ENCODE results near the gene FGF22.

FGF22 gene

DNA sequence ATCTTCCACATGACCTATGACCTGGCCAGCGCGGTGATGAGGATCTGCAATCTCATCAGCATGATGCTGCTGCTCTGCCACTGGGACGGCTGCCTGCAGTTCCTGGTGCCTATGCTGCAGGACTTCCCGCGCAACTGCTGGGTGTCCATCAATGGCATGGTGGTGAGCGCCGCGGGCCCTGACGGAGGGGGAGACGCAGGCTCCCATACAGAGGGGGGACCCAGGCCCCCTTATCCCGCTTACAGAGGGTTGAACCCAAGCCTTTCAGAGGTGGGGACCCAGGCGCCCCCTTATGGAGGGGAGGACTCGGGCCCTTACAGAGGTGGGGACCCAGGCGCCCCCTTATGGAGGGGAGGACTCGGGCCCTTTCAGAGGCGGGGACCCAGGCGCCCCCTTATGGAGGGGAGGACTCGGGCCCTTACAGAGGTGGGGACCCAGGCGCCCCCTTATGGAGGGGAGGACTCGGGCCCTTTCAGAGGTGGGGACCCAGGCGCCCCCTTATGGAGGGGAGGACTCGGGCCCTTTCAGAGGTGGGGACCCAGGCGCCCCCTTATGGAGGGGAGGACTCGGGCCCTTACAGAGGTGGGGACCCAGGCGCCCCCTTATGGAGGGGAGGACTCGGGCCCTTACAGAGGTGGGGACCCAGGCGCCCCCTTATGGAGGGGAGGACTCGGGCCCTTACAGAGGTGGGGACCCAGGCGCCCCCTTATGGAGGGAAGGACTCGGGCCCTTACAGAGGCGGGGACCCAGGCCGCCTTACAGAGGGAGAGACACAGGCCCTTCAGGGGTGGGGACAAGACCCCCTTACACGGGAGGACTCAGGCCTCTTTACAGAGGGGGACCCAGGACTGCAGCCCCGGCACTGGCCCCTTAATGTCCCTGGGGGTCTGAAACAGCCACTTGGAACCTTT is 34.4 kb upstream of the FGF22 start:
- DNase-seq (ENCODE audit: extremely low read depth in 1 of 2, low read depth in 1 of 2): peak in 1 of 2 donors; percentile 40

DNA sequence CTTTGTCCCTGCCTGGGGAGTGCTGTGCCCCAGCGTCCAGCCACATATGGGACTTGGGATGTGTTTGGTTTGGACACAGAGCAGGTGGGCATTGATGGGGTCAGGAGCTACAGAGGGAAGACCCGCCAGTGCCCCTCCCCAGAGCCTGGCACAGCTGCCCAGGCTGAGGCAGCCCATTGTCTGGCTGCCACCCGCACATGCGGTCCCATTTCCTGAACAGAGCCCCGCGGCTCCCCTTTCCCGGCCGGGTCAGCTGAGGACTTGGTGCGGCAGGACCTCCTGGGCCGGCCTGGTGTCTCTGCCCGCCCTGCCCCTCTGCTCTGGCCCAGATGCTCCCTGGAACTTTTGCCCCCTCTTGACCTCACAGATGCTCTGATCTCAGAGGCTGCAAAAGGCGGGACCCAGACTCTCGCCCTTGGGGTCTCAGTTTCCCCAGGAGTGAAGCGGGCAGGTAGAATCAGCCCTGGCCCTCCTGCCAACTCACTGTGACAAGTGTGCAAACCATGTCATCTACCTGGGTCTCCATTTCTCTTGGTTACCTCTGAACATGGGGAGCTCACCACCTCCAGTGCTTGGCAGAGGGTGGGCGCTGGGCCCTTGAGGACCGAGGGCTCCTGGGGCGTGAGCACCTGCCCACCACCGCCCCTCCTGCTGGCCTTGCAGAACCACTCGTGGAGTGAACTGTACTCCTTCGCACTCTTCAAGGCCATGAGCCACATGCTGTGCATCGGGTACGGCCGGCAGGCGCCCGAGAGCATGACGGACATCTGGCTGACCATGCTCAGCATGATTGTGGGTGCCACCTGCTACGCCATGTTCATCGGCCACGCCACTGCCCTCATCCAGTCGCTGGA is 32.2 kb upstream of the FGF22 start:
- no peak for DNase-seq (ENCODE audit: extremely low read depth in 1 of 2, low read depth in 1 of 2)

DNA sequence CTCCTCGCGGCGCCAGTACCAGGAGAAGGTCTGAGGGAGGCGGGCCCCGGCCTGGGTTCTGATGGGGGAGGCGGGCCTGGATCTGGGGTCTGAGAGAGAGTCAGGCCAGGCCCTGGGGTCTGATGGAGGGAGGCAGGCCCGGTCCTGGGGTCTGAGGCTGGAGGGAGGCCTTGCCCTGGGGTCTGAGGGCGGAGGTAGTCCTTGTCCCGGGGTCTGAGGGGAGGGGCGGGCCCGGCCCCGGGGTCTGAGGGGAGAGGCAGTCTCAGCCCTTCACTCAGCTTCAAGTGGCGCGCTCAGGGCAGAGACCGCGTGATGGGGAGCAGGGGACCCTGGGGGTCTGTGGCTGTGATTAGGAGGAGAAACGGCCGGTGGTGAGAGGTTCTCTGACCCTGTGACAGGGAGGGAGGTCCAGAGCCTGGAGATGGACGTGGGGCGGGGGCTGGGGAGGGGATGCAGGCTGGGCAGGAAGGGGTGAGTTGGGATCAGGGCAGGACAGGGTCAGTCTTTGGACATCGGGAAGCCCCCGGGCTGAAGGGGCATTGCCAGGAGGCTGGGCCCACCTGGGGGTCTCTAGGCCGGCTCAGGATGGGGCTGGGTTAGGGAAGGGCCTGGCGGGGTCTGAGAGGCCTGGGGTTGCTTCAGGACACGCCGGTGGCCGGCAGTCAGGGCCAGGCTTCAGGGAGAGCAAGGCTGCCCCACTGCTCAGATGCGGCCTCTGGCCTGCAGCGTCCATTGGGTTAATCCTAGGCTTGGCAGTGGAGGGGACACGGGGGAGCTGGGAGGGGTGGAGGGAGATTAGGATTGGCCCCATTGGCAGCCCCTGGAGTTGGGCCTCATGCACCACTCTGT is 31.3 kb upstream of the FGF22 start:
- DNase-seq (ENCODE audit: extremely low read depth in 1 of 2, low read depth in 1 of 2): no peak

DNA sequence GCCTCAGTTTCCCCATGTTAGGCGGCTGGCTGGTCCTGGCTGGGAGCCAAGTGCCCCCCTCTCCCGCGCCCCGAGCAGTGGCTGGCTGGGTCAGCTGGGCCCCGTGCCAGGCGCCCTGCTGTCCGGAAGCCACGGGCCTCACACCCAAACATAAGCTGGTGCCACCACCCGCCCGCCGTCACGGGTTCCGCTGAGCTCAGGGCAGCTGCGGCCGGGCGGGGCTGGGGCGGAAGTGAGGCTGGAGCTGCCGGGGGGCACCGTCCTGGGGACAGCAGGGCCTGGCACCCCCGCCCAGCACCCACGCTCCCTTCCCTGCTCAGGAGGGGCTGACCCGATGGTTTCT is 30.7 kb upstream of the FGF22 start:
- DNase-seq (ENCODE audit: extremely low read depth in 1 of 2, low read depth in 1 of 2): no peak

DNA sequence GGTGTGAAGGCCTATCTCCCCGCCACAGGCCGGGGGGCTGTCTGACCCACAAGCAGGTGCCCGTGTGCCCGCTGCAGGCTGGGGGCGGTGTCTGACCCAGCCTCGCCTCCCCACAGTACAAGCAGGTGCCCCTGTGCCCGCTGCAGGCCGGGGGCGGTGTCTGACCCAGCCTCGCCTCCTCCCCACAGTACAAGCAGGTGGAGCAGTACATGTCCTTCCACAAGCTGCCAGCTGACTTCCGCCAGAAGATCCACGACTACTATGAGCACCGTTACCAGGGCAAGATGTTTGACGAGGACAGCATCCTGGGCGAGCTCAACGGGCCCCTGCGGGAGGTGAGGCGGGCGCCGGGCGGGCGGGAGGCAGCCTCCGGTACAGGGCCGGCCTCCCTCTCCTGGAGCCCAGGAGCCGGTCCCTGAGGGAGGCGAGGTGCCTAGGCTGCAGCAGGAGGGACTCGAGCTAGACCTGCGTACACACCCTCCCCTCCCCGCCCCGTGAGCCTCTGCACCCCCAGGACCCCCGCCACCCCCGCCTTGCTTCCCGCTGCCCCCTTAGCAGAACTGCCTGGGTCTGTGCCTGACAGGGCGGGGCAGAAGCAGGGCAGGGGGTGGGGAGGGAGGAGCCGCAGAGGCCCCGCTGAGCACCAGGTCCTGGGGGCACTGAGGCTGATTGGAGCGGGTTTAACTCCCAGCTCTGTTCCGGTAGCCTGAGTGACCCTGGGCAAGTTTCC is 29.4 kb upstream of the FGF22 start:
- no peak for DNase-seq (ENCODE audit: extremely low read depth in 1 of 2, low read depth in 1 of 2)

DNA sequence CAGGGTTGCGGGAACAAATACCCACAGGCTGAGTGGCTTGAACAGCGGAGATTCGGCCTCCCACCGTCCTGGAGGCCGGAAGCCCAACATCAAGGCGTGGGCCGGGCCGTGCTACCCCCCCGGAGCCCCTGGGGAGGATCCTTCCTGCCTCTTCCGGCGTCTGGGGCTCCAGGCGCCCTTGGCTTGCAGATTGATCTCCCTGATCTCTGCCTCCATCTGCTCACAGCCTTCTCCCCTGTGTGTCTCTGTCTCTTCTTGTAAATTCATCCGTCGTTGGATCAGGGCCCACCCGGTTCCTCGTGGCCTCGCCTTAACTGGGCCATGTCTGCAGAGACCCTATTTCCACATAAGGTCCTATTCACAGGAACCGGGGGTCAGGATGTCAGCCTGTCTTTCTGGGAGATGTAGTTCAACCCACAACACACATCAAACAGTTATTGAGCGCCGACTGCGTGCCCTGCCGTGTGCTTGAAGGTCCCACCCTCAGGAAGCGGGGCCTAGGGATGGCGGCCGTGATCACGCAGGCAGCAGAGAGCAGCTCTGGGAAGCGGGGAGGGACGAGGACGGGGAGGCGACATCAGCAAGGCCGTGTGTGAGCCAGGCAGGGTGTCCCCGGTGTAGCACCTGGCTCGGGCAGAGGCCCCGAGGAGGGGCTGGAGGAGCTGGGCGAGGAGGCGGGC is 28.7 kb upstream of the FGF22 start:
- peak in 1 of 2 donors; percentile 53 for DNase-seq (ENCODE audit: extremely low read depth in 1 of 2, low read depth in 1 of 2)

DNA sequence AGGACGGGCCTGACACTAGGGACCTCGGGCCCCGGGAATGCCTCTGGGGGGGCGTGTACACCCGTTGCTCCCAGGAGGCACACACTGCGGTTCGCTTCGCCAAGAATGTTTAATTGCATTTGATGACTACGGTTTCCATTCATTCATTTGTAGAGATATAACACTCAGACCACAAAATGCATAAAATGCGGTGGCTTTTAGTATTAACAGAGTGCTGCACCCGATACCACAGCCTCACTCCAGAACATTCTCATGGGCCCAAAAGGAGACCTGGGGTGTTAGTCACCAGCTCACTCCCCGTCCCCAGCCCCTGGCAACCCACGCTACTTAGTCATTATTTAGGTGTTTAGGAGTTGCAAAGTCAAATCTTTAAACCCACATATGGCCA is 28.2 kb upstream of the FGF22 start:
- DNase-seq (ENCODE audit: extremely low read depth in 1 of 2, low read depth in 1 of 2): peak in 1 of 2 donors; percentile 85

DNA sequence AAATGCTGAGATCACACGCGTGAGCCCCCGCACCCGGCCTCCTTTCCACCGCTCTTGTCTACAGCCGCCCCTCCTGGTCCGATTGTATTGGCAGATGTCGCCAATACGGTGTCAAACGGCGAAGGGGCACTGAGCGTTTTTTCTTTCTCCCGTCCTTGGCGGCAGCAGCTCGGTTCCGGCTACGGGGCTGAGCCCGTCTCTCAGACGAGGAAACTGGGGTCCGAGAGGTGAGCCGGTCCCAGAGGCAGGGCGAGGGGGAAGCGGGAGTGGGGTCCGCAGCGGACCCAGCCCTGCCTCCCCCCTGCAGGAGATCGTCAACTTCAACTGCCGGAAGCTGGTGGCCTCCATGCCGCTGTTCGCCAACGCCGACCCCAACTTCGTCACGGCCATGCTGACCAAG is 26.7 kb upstream of the FGF22 start:
- no peak for DNase-seq (ENCODE audit: extremely low read depth in 1 of 2, low read depth in 1 of 2)

DNA sequence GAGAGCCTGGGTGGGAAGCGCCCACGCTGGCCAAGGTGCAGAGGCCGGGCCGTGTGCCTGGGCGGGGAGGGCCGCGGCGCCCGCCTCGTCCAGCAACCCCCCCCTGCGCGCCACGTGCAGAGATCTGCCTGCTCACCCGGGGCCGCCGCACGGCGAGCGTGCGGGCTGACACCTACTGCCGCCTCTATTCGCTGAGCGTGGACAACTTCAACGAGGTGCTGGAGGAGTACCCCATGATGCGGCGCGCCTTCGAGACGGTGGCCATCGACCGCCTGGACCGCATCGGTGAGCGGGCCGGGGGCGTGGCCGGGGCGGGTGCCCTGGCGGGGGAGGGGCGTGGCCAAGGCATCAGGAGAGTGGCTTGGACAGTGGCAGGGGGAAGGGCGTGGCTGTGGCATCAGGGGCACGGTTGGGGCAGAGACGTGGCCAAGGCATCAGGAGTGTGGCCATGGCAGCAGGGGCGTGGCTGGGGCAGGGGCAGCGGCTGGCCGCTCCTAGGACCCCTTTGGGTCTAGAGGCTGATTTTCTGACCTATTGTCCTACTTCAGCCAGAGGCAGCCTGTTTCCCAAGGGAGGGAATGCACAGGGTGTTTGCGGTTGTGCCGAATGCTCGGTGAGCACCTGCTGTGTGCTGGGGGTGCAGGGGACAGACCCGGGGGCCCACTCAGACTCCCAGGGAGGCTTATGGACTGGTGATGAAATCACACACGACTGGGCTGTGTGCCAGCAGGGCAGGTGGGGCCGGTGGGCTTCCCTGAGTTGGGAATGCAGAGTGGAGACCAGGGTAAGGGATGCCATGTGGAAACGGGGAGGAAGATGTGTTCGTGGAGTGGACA is 25.7 kb upstream of the FGF22 start:
- no peak for DNase-seq (ENCODE audit: extremely low read depth in 1 of 2, low read depth in 1 of 2)

DNA sequence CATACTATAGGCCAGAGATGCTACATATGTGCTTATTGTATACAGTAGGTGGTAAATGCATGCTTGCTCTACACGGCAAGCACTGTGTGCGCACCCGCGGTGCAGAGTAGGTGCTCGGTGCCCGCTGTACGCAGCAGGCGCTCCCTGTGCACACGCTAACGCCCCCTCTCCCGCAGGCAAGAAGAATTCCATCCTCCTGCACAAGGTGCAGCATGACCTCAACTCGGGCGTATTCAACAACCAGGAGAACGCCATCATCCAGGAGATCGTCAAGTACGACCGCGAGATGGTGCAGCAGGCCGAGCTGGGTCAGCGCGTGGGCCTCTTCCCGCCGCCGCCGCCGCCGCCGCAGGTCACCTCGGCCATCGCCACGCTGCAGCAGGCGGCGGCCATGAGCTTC is 24.1 kb upstream of the FGF22 start:
- DNase-seq (ENCODE audit: extremely low read depth in 1 of 2, low read depth in 1 of 2): no peak

DNA sequence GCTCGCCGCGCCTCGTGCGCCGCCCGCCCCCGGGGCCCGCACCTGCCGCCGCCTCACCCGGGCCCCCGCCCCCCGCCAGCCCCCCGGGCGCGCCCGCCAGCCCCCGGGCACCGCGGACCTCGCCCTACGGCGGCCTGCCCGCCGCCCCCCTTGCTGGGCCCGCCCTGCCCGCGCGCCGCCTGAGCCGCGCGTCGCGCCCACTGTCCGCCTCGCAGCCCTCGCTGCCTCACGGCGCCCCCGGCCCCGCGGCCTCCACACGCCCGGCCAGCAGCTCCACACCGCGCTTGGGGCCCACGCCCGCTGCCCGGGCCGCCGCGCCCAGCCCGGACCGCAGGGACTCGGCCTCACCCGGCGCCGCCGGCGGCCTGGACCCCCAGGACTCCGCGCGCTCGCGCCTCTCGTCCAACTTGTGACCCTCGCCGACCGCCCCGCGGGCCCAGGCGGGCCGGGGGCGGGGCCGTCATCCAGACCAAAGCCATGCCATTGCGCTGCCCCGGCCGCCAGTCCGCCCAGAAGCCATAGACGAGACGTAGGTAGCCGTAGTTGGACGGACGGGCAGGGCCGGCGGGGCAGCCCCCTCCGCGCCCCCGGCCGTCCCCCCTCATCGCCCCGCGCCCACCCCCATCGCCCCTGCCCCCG is 23.5 kb upstream of the FGF22 start:
- DNase-seq (ENCODE audit: extremely low read depth in 1 of 2, low read depth in 1 of 2): no peak

DNA sequence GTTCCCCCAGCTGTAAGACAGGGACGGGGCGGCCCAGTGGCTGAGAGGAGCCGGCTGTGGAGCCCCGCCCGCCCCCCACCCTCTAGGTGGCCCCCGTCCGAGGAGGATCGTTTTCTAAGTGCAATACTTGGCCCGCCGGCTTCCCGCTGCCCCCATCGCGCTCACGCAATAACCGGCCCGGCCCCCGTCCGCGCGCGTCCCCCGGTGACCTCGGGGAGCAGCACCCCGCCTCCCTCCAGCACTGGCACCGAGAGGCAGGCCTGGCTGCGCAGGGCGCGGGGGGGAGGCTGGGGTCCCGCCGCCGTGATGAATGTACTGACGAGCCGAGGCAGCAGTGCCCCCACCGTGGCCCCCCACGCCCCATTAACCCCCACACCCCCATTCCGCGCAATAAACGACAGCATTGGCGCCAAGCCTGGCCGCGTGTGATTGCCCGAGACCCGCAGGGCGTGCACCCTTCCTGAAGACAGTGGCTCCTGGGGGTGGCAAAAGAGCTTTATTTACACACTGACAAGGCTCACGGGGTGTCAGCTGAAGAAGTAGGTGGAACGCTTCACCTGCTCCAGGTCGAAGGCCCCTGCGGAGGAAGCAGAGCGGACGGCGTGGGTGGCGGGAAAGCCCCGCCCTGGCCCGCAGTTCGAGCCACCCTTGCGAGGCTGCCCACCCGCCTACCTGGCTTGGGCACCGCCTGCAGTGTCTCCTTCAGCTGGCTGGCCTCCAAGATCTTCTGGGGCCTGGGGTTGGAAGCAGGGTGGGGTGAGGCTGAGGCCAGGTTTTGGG is 22.7 kb upstream of the FGF22 start:
- DNase-seq (ENCODE audit: extremely low read depth in 1 of 2, low read depth in 1 of 2): no peak

DNA sequence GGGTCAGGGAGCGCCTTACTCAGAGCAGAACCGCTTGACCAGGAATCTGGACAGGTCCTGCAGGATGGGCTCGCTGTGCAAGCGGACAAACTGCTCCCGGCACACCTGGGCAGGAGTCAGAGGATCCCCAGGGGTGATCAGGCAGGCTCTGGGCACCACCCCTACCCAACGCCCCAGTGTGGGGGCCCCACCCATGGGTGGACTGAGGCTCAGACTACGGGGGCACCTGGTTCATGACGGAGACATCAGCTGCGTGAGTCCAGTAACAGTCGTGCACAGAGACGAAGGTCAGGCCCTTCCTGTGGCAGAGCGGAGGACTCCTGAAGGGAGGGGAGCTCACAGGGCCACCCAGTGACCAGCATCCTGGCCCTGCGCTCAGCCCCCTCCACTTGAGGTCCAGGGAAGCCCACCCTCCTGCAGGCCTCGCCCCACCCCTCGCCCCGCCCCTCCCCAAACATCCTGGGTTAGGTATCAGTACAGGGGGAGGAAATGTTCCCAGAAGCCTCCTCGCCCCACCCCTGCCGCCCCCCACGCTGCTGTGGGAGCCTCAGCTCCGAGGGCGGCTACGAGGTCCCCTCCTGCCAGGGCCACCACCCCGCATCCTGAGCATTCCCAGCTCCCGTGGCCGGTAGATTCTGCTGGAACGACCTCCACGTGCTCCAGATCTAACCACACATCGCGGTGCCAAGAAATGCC is 22.0 kb upstream of the FGF22 start:
- no peak for DNase-seq (ENCODE audit: extremely low read depth in 1 of 2, low read depth in 1 of 2)

DNA sequence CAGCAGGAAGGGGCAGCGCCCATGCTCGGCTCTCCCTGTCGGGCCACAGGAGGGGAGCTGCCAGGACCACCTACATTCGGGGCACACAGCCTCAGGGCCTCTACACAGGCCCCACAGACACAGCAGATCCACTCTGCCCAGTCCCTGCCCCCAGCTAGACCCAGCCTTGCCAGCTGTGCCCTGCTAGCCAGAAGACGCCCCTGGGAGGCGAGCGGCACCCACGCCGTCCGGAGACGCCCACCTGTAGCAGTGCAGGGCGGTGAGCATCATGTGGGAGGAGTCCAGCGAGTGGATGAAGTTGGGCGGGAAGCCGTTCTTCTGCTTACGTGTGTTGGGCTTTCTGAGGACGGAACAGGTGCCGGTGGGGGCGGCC is 21.4 kb upstream of the FGF22 start:
- no peak for DNase-seq (ENCODE audit: extremely low read depth in 1 of 2, low read depth in 1 of 2)

DNA sequence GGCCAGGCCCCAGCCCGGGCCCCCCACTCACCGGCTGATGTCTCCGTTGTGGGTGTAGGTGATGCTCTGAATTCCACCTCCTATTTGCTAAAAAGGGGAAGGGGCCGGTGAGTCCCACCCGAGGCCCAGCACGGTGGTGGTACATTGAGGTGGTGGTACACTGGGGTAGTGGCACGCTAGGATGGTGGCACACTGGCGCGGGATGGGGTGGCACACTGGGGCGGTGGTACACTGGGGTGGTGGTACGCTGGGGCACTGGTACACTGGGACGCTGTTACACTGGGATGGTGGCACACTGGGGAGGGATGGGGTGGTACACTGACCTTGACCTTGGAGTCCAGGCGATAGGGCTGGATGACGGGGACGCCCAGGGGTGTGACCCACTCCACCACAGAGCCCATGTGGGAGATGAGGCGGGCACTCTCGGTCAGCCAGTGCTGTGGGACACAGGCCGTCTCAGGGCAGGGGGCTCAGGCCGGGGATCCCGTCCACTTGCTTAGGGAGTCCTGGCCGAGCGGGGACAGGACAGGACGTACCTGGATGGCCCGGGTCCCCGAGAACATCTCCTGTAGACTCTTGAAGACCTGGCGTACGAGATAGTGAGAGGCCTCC is 20.9 kb upstream of the FGF22 start:
- DNase-seq (ENCODE audit: extremely low read depth in 1 of 2, low read depth in 1 of 2): no peak

DNA sequence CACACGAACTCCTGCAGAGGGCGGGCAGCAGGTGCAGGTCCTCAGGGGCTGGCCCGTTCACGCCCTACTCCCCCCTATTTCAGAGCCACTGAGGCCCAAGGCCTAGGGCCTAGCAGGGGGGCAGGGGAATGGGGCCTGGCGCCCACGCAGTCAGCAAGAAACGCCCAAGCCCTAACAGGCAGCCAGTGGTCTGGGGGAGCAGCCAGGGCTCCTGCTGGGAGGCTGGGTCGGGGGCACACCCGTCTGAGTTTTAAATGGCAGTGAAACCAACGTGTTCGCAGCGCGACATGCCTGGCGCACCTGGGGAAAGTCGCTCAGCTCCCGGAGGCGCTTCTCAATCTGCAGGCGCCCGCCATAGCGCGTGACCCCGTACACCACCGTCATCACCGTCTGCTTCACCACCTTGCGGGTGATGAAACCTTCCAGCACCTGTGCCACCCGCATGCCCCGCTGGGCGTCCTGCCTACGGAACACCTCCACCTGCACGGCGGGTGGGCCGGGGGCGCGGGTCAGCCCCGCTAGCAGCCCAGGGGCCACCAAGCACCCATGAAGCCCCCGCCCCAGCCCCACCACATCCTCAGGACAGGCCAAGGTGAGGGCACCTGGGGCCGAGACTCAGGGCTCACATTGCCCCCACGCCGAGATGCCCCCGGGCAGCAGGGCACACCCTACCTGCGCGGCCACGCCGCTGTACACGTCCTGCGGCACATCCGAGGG is 20.2 kb upstream of the FGF22 start:
- no peak for DNase-seq (ENCODE audit: extremely low read depth in 1 of 2, low read depth in 1 of 2)

All from stimulated activated CD8-positive, alpha-beta memory T cell treated with anti-CD3 and anti-CD28 coated beads, Interleukin-7, amount 100 ng/mL, for 48 hours (primary cell).